Epithelial cell of prostate (primary cell): Measurements from ENCODE around the gene LLGL1.

Experiments
- DNase-seq: peaks from one replicate; pipeline ENCODE4 v3.0.0-alpha.2; 2011; ENCODE audit warnings: low read depth, low spot score
- H3K27ac ChIP-seq: fragments of 450-650 bp; 2 replicates; pipeline ENCODE4 v1.5.1; 2017; ENCODE audit warnings: mild to moderate bottlenecking

LLGL1 gene

GRCh38 chr17:18225121-18225641 is at the start of gene LLGL1:
Gene LLGL1 (plus strand): TSS chr17:18225635. CDS start chr17:18225683, 48 bp downstream.
- H3K27ac ChIP-seq, result no peak within 1 kb of the TSS
- peak; percentile 53 for DNase-seq

- no peak for DNase-seq
- no peak overlapping the region for H3K27ac ChIP-seq
Measured at GRCh38 chr17:18176176-18176575, 49.3 kb upstream of the LLGL1 start.

GRCh38 chr17:18177133-18177532 is 48.3 kb upstream of the LLGL1 start:
- no peak for DNase-seq
- H3K27ac ChIP-seq, result no peak overlapping the region

GRCh38 chr17:18177722-18178121 is 47.7 kb upstream of the LLGL1 start:
- no peak for DNase-seq
- no peak overlapping the region for H3K27ac ChIP-seq

GRCh38 chr17:18179196-18179595 is 46.2 kb upstream of the LLGL1 start:
- DNase-seq, result no peak
- H3K27ac ChIP-seq, result no peak overlapping the region

GRCh38 chr17:18179804-18180203 is 45.6 kb upstream of the LLGL1 start:
- H3K27ac ChIP-seq, result no peak overlapping the region
- DNase-seq, result no peak

- DNase-seq, result peak; percentile 20
- peak overlapping the region; percentile 97 for H3K27ac ChIP-seq
Measured at GRCh38 chr17:18181358-18181757, 44.1 kb upstream of the LLGL1 start.

- H3K27ac ChIP-seq, result peak overlapping the region; percentile 97
- DNase-seq, result no peak
Measured at GRCh38 chr17:18182110-18182977, 43.1 kb upstream of the LLGL1 start.

GRCh38 chr17:18182978-18183333 is 42.5 kb upstream of the LLGL1 start:
- peak; percentile 24 for DNase-seq

GRCh38 chr17:18183334-18184142 is 41.9 kb upstream of the LLGL1 start, which contains the start of gene ALKBH5:
Gene ALKBH5 (plus strand): TSS chr17:18183828. CDS start chr17:18184244, 416 bp downstream.
- peak within 1 kb of the TSS; percentile 97 for H3K27ac ChIP-seq
- peak; percentile 99 for DNase-seq

More at GRCh38 chr17:18182978-18183333, 42.5 kb upstream of the LLGL1 start:
- peak overlapping the region; percentile 97 for H3K27ac ChIP-seq

- no peak for DNase-seq
- peak overlapping the region; percentile 97 for H3K27ac ChIP-seq
Measured at GRCh38 chr17:18184143-18185031, 41.0 kb upstream of the LLGL1 start.

- peak overlapping the region; percentile 97 for H3K27ac ChIP-seq
- no peak for DNase-seq
Measured at GRCh38 chr17:18185391-18185790, 40.0 kb upstream of the LLGL1 start.

- DNase-seq, result no peak
- peak overlapping the region; percentile 97 for H3K27ac ChIP-seq
Measured at GRCh38 chr17:18185832-18186626, 39.4 kb upstream of the LLGL1 start.

GRCh38 chr17:18186627-18186982 is 38.8 kb upstream of the LLGL1 start:
- DNase-seq, result no peak
- H3K27ac ChIP-seq, result peak overlapping the region; percentile 97

GRCh38 chr17:18187226-18187625 is 38.2 kb upstream of the LLGL1 start:
- H3K27ac ChIP-seq, result peak overlapping the region; percentile 97
- no peak for DNase-seq

- DNase-seq, result peak; percentile 20
- H3K27ac ChIP-seq, result peak overlapping the region; percentile 97
Measured at GRCh38 chr17:18187821-18188761, 37.3 kb upstream of the LLGL1 start.

GRCh38 chr17:18190628-18191235 is 34.7 kb upstream of the LLGL1 start:
- no peak for DNase-seq
- no peak overlapping the region for H3K27ac ChIP-seq

GRCh38 chr17:18191236-18191667 is 34.2 kb upstream of the LLGL1 start:
- DNase-seq, result no peak
- H3K27ac ChIP-seq, result no peak overlapping the region
